SIG-M5 treated with dmso at 0.1 percent for 504 hours (cell line): ENCODE data around the gene EBF3.

Source experiments
- DNase-seq: peaks from one replicate; lab custom pipeline; 2025; ENCODE audit not compliant: unreplicated experiment; lab: John Stamatoyannopoulos, UW

Gene EBF3

GRCh38 chr10:129963641-129964501 lies at the start of gene EBF3:
EBF3 (minus strand) TSS chr10:129964274; CDS start chr10:129963768, 506 bp downstream.
- DNase-seq, result no peak

GRCh38 chr10:130013335-130014262 lies 49.5 kb upstream of the EBF3 start:
- DNase-seq, result no peak

GRCh38 chr10:130012129-130012528 lies 48.1 kb upstream of the EBF3 start:
- DNase-seq, result no peak

- no peak for DNase-seq
Observed at GRCh38 chr10:130010653-130011052, 46.6 kb upstream of the EBF3 start.

GRCh38 chr10:130009228-130009627 lies 45.2 kb upstream of the EBF3 start:
- no peak for DNase-seq

- DNase-seq, result no peak
Observed at GRCh38 chr10:130003787-130004613, 39.9 kb upstream of the EBF3 start.

GRCh38 chr10:130003166-130003565 lies 39.1 kb upstream of the EBF3 start:
- DNase-seq, result no peak

GRCh38 chr10:130002606-130003005 lies 38.5 kb upstream of the EBF3 start:
- DNase-seq, result no peak

GRCh38 chr10:130000918-130001317 lies 36.8 kb upstream of the EBF3 start:
- no peak for DNase-seq

GRCh38 chr10:129999140-129999539 lies 35.1 kb upstream of the EBF3 start:
- no peak for DNase-seq

- DNase-seq, result no peak
Observed at GRCh38 chr10:129993621-129994020, 29.5 kb upstream of the EBF3 start.

- no peak for DNase-seq
Observed at GRCh38 chr10:129992356-129992755, 28.3 kb upstream of the EBF3 start.

GRCh38 chr10:129982825-129983224 lies 18.8 kb upstream of the EBF3 start:
- DNase-seq, result no peak

GRCh38 chr10:129978980-129979379 lies 14.9 kb upstream of the EBF3 start:
- DNase-seq, result no peak

GRCh38 chr10:129978322-129978721 lies 14.2 kb upstream of the EBF3 start:
- no peak for DNase-seq

- DNase-seq, result no peak
Observed at GRCh38 chr10:129977794-129978193, 13.7 kb upstream of the EBF3 start.

- no peak for DNase-seq
Observed at GRCh38 chr10:129973674-129974059, 9.6 kb upstream of the EBF3 start.

GRCh38 chr10:129972966-129973673 lies 9.0 kb upstream of the EBF3 start:
- DNase-seq, result no peak

GRCh38 chr10:129972145-129972965 lies 8.3 kb upstream of the EBF3 start:
- no peak for DNase-seq
